IgD-negative memory B cell (primary cell): ENCODE data around the gene EMP2. TPM values are rescaled to one million over a fixed set of nuclear protein-coding genes. Genes with fewer than 3 reads are reported as not detected.
"Not testable (repeated sequence)": the region's sequence is repeated elsewhere in the genome, so short reads cannot be mapped to it uniquely, and the experiment has no call there.

ENCODE experiments used
- H3K27ac Mint-ChIP-seq, 3 donors: one replicate each; pipeline ENCODE4 v1.8.0; 2020 to 2022; ENCODE audit warnings: mild to moderate bottlenecking in 3 of 3, mixed read lengths in 3 of 3, moderate library complexity in 1 of 3
- H3K27me3 Mint-ChIP-seq: one replicate; pipeline ENCODE4 v1.8.0; 2021; ENCODE audit warnings: mixed read lengths
- H3K36me3 Mint-ChIP-seq: one replicate; pipeline ENCODE4 v1.8.0; 2020; ENCODE audit warnings: mild to moderate bottlenecking, mixed read lengths
- H3K4me1 Mint-ChIP-seq, 3 donors: one replicate each; pipeline ENCODE4 v1.8.0; 2020 to 2022; ENCODE audit warnings: mixed read lengths in 3 of 3, mild to moderate bottlenecking in 1 of 3
- H3K4me3 Mint-ChIP-seq, 4 donors: one replicate each; pipeline ENCODE4 v1.8.0; 2020 to 2022; ENCODE audit warnings: mild to moderate bottlenecking in 4 of 4, mixed read lengths in 4 of 4, moderate library complexity in 3 of 4
- H3K9me3 Mint-ChIP-seq, 3 donors: one replicate each; pipeline ENCODE4 v1.8.0; 2020 to 2021; ENCODE audit warnings: mixed read lengths in 3 of 3, mild to moderate bottlenecking in 1 of 3
- polyA plus RNA-seq: library from polyadenylated mRNA; unstranded; fragments of 300-500 nt; fragmentation: Illumina TruSeq; gene quantifications from one replicate; pipeline ENCODE4 v1.2.3, GENCODE V29; 2021

EMP2 gene
- polyA plus RNA-seq, 1 donor from 2014 or later, result not detected

GRCh38 chr16:10576390-10577304, 3.8 kb downstream of the EMP2 start:
- H3K36me3 Mint-ChIP-seq, result no peaks in the 10 kb centered on the region
- H3K4me3 Mint-ChIP-seq, result no peak overlapping the region
- peaks cover 26% of the 10 kb centered on the region for H3K27me3 Mint-ChIP-seq
- H3K27ac Mint-ChIP-seq, result no peak overlapping the region
- H3K9me3 Mint-ChIP-seq, result no peaks in the 10 kb centered on the region
- peaks cover 0 to 5% (median 0%) of the 10 kb centered on the region in 3 donors for H3K4me1 Mint-ChIP-seq

- Mint-ChIP-seq H3K27me3 (peaks cover 19% of the 10 kb centered on the region), H3K36me3 (no peaks in the 10 kb centered on the region), H3K4me3 (no peak overlapping the region), H3K27ac (no peak overlapping the region), H3K9me3 (no peaks in the 10 kb centered on the region), H3K4me1 (peaks cover 0 to 5% (median 0%) of the 10 kb centered on the region in 3 donors)
Observed at GRCh38 chr16:10575506-10576130, 4.8 kb downstream of the EMP2 start.

- Mint-ChIP-seq H3K36me3 (no peaks in the 10 kb centered on the region), H3K9me3 (no peaks in the 10 kb centered on the region), H3K4me1 (no peaks in the 10 kb centered on the region), H3K4me3 (no peak overlapping the region), H3K27me3 (peaks cover 6% of the 10 kb centered on the region), H3K27ac (no peak overlapping the region)
Observed at GRCh38 chr16:10572611-10573010, 7.8 kb downstream of the EMP2 start.

GRCh38 chr16:10571354-10571753, 9.0 kb downstream of the EMP2 start:
- Mint-ChIP-seq H3K27ac (no peak overlapping the region), H3K36me3 (no peaks in the 10 kb centered on the region), H3K27me3 (peaks cover 3% of the 10 kb centered on the region), H3K9me3 (no peaks in the 10 kb centered on the region), H3K4me3 (no peak overlapping the region), H3K4me1 (no peaks in the 10 kb centered on the region)

GRCh38 chr16:10569621-10570020, 10.8 kb downstream of the EMP2 start:
- Mint-ChIP-seq H3K36me3 (no peaks in the 10 kb centered on the region), H3K4me3 (no peak overlapping the region), H3K9me3 (no peaks in the 10 kb centered on the region), H3K27ac (no peak overlapping the region), H3K27me3 (peaks cover 3% of the 10 kb centered on the region), H3K4me1 (no peaks in the 10 kb centered on the region)

- Mint-ChIP-seq H3K4me3 (no peak overlapping the region), H3K27ac (no peak overlapping the region), H3K9me3 (no peaks in the 10 kb centered on the region), H3K27me3 (peaks cover 6% of the 10 kb centered on the region), H3K36me3 (peaks cover 1% of the 10 kb centered on the region), H3K4me1 (peaks cover 0 to under 1% (median 0%) of the 10 kb centered on the region in 3 donors)
Observed at GRCh38 chr16:10566613-10567012, 13.8 kb downstream of the EMP2 start.

- H3K4me3 Mint-ChIP-seq, result no peak overlapping the region
- peaks cover 0 to 8% (median 8%) of the 10 kb centered on the region in 3 donors for H3K4me1 Mint-ChIP-seq
- no peaks in the 10 kb centered on the region for H3K9me3 Mint-ChIP-seq
- H3K36me3 Mint-ChIP-seq, result peaks cover 1% of the 10 kb centered on the region
- peaks cover 11% of the 10 kb centered on the region for H3K27me3 Mint-ChIP-seq
- no peak overlapping the region for H3K27ac Mint-ChIP-seq
Observed at GRCh38 chr16:10565167-10565566, 15.2 kb downstream of the EMP2 start.

GRCh38 chr16:10564591-10564990, 15.8 kb downstream of the EMP2 start:
- Mint-ChIP-seq H3K9me3 (no peaks in the 10 kb centered on the region), H3K4me1 (peaks cover 0 to 8% (median 8%) of the 10 kb centered on the region in 3 donors), H3K36me3 (peaks cover 1% of the 10 kb centered on the region), H3K4me3 (no peak overlapping the region), H3K27ac (no peak overlapping the region), H3K27me3 (peaks cover 11% of the 10 kb centered on the region)

- Mint-ChIP-seq H3K36me3 (peaks cover 1% of the 10 kb centered on the region), H3K27ac (no peak overlapping the region), H3K9me3 (no peaks in the 10 kb centered on the region), H3K27me3 (peaks cover 9% of the 10 kb centered on the region), H3K4me3 (no peak overlapping the region), H3K4me1 (peaks cover 0 to 8% (median 8%) of the 10 kb centered on the region in 3 donors)
Observed at GRCh38 chr16:10562361-10562899, 18.0 kb downstream of the EMP2 start.

- Mint-ChIP-seq H3K9me3 (no peaks in the 10 kb centered on the region), H3K4me3 (no peak overlapping the region), H3K27ac (no peak overlapping the region), H3K27me3 (peaks cover 9% of the 10 kb centered on the region), H3K36me3 (peaks cover 1% of the 10 kb centered on the region), H3K4me1 (peaks cover 0 to 8% (median 8%) of the 10 kb centered on the region in 3 donors)
Observed at GRCh38 chr16:10561425-10561824, 19.0 kb downstream of the EMP2 start.

- peaks cover 3% of the 10 kb centered on the region for H3K36me3 Mint-ChIP-seq
- peaks cover 13% of the 10 kb centered on the region for H3K27me3 Mint-ChIP-seq
- peaks cover 3 to 8% (median 8%) of the 10 kb centered on the region in 3 donors for H3K4me1 Mint-ChIP-seq
- peaks cover 0 to 3% (median under 1%) of the 10 kb centered on the region in 3 donors for H3K9me3 Mint-ChIP-seq
- no peak overlapping the region for H3K27ac Mint-ChIP-seq
- H3K4me3 Mint-ChIP-seq, result no peak overlapping the region
Observed at GRCh38 chr16:10561001-10561400, 19.4 kb downstream of the EMP2 start.

GRCh38 chr16:10559792-10560191, 20.6 kb downstream of the EMP2 start:
- H3K27me3 Mint-ChIP-seq, result peaks cover 14% of the 10 kb centered on the region
- not testable (repeated sequence) for H3K36me3 Mint-ChIP-seq, H3K4me3 Mint-ChIP-seq, H3K4me1 Mint-ChIP-seq, H3K9me3 Mint-ChIP-seq, H3K27ac Mint-ChIP-seq

- peaks cover 0 to 5% (median 4%) of the 10 kb centered on the region in 3 donors for H3K9me3 Mint-ChIP-seq
Observed at GRCh38 chr16:10558746-10559641, 21.4 kb downstream of the EMP2 start.

GRCh38 chr16:10558305-10558704, 22.1 kb downstream of the EMP2 start:
- Mint-ChIP-seq H3K9me3 (peaks cover 0 to 5% (median 4%) of the 10 kb centered on the region in 3 donors), H3K27me3 (peaks cover 12% of the 10 kb centered on the region), H3K4me3 (no peak overlapping the region), H3K36me3 (peaks cover 3% of the 10 kb centered on the region), H3K27ac (peak overlapping the region in 1 of 3 donors; percentile 7), H3K4me1 (peaks cover 12 to 16% (median 15%) of the 10 kb centered on the region in 3 donors)

More at GRCh38 chr16:10558746-10559641, 21.4 kb downstream of the EMP2 start:
- peaks cover 3% of the 10 kb centered on the region for H3K36me3 Mint-ChIP-seq
- H3K27me3 Mint-ChIP-seq, result peaks cover 11% of the 10 kb centered on the region
- no peak overlapping the region for H3K27ac Mint-ChIP-seq
- H3K4me1 Mint-ChIP-seq, result peaks cover 12 to 15% (median 12%) of the 10 kb centered on the region in 3 donors
- no peak overlapping the region for H3K4me3 Mint-ChIP-seq
